SK-N-MC (cell line): ENCODE data around the gene PPARG.

Experiments
- EZH2 ChIP-seq: fragments of 200-600 bp; sonication (generic); IDR thresholded peaks from one replicate; pipeline ENCODE4 v1.6.1; 2017; ENCODE audit warnings: antibody characterized with exemption
- FOXP2 ChIP-seq: optimal IDR thresholded peaks from 2 replicates; pipeline ENCODE3; 2011; ENCODE audit warnings: mild to moderate bottlenecking, moderate library complexity; ENCODE audit not compliant: insufficient read depth; ENCODE audit errors: extremely low read length, control extremely low read depth
- POLR2AphosphoS5 ChIP-seq: IDR thresholded peaks from 2 replicates; pipeline ENCODE4 v1.6.1; 2012; ENCODE audit warnings: mild to moderate bottlenecking, low read depth, low read length, borderline replicate concordance

DNA sequence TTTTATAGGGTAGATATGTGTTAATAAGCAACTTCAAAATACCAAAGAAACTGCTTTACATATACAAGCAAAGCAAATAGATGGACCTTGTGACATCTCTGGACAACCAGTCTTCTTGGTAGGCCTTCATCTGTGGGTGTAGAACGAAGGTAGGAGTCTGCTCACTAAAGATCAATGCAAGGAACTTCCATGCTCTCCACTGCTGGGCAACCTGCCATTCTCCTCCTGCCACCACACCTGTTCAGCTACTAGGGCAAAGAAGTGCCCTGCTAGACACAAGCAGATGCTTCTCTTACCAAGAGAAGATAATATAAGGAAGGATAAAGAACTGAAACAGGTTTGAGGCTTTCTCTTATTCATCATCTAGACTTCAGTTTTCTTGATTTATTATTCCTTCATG is 12.6 kb downstream of the PPARG start:
- no peak for TF ChIP-seq EZH2
- TF ChIP-seq POLR2AphosphoS5: no peak
- TF ChIP-seq FOXP2: no peak
